ENCODE data around the gene MYOM3.

- TF ChIP-seq CTCF (conservative IDR thresholded peaks at IDR 0.05; ENCODE audit: low read depth, low read length) = no peak
- no peak for TF ChIP-seq EZH2 (IDR thresholded peaks at IDR 0.05; ENCODE audit: borderline replicate concordance, low read depth, low read length, poor library complexity, severe bottlenecking)
These were observed 29.6 kb downstream of the MYOM3 start for GRCh38 chr1:24082372-24082771.

All from A673 (cell line).